WI38 (cell line): ENCODE measurements around the gene CHID1.

ENCODE experiments used
- H3K4me3 ChIP-seq: 2 replicates; pipeline ENCODE4 v1.5.1; 2011; ENCODE audit warnings: low read depth, mild to moderate bottlenecking, control low read depth, low read length
- TF ChIP-seq, protein P1 (sequence below): IDR thresholded peaks from 2 replicates; pipeline ENCODE4 v1.5.1; 2012; ENCODE audit warnings: low read depth, mild to moderate bottlenecking, control low read depth, low read length

Gene CHID1

DNA sequence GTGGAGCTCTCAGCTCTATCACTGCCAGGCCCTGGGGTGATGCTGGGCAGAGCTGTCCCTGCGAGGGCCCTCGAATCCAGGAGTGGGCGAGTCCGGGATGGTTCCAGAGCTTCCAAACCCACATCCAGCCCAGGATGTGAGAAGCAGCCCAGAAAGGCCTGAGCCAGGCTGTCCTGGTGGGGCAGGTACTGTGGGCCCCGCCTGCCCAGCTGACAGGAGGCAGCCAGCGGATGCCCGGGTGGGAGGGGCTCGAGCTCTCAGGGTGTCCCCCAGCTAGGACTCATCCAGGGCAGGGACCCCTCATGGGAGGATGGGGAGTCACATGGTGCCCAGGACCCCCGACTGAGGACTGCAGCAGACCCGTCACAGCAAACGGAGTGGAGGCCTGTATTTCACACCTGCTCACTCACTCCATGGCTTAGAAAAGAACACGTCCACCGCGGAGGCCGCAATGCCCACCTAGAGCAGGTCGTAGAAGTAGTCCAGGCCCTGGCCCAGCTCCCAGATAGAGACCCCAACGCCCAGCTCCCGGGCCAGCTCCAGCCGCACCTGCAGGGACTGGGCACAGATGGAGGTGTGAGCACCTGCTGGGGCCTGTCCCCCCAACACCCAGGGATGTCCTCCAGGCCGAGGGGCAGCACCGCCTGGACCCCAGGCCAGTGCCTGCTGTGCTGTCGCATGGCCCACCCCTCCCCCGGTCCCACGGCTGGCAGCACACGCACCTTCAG, 41.0 kb downstream of the CHID1 start:
- no peak overlapping the region for H3K4me3 ChIP-seq
- TF ChIP-seq, protein P1, sequence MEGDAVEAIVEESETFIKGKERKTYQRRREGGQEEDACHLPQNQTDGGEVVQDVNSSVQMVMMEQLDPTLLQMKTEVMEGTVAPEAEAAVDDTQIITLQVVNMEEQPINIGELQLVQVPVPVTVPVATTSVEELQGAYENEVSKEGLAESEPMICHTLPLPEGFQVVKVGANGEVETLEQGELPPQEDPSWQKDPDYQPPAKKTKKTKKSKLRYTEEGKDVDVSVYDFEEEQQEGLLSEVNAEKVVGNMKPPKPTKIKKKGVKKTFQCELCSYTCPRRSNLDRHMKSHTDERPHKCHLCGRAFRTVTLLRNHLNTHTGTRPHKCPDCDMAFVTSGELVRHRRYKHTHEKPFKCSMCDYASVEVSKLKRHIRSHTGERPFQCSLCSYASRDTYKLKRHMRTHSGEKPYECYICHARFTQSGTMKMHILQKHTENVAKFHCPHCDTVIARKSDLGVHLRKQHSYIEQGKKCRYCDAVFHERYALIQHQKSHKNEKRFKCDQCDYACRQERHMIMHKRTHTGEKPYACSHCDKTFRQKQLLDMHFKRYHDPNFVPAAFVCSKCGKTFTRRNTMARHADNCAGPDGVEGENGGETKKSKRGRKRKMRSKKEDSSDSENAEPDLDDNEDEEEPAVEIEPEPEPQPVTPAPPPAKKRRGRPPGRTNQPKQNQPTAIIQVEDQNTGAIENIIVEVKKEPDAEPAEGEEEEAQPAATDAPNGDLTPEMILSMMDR, result no peak

DNA sequence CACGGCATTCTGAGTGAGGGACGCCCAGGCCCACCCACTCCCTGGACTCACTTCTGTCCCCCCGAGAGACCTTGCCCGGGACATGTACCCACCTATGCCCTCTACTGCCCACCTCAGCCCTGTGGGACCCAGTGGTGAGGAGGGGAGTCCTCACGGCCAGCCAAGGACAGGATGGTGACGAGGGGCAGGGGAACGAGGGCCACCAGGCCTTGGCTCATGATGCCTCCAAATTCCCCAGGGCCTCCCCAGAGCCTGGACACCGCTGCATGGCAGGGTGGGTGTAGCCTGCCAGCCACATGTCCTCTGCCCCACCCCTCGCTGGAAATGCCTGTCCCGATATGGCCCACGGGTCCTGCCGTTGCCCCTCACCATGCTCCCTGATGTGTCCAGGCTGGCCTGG, 41.8 kb downstream of the CHID1 start:
- TF ChIP-seq, protein P1, result no peak

DNA sequence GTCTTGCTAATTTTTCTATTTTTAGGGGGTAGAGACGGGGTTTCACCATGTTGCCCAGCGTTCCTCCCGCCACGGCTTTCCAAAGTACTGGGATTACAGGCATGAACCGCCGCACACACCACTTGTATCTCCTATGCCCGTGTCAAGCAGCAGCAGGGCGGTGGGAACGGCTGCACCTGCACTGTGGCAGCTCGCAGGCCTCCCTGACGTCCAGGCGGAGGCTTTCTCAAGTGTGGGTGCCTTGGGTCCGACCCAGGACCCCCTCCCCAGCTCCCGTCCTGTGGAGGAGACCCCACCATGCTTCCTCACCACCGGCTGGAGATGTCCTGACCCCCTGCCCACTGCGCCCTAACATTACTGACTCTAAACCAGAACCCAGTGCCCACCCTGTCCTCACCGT, 42.2 kb downstream of the CHID1 start:
- H3K4me3 ChIP-seq, result no peak overlapping the region
- TF ChIP-seq, protein P1, result no peak

More for the DNA sequence above, 41.8 kb downstream of the CHID1 start:
- H3K4me3 ChIP-seq, result no peak overlapping the region

DNA sequence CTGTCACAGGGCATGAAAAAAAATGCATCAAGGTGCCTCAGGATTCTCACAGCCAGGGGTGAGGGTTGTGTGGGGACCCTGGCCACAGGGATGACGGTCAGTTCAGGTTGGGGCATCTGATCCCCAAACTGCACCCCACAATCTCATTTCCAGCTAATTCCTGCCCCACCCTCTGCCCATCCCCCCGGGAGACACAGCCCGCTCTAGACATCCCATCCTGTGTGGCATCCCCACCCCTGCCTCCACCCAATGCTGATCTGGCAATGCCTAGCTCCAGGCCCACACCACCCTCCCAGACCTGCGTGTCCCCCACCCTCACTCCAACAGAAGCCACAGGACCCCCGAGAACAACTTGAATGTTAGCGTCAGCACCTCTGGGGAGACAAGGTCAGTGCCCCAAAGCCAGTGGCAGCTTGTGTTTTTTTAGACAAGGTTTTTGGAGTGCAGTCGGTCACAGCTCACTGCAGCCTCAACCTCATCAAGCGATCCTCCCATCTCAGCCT, 42.7 kb downstream of the CHID1 start:
- no peak overlapping the region for H3K4me3 ChIP-seq
- TF ChIP-seq, protein P1, result no peak

DNA sequence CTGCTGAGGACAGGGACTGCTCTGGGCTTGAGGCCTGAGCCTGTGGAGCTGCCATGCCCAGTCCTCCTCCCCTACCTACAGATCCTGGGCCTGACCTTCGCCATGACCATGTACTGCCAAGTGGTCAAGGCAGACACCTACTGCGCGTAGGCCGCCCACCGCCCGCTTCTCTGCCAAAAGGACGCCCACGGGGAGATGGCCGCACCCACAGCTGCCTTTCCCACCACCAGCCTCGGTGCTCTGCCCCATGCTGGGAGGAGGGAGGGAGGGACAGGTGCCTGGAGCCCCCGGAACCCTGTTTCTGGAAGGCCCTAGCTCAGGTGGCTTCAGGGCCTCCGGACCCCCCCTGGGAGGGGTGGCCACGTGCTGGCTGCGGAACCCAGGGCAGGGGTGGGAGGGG, 44.1 kb downstream of the CHID1 start:
- no peak overlapping the region for H3K4me3 ChIP-seq
- TF ChIP-seq, protein P1, result no peak

DNA sequence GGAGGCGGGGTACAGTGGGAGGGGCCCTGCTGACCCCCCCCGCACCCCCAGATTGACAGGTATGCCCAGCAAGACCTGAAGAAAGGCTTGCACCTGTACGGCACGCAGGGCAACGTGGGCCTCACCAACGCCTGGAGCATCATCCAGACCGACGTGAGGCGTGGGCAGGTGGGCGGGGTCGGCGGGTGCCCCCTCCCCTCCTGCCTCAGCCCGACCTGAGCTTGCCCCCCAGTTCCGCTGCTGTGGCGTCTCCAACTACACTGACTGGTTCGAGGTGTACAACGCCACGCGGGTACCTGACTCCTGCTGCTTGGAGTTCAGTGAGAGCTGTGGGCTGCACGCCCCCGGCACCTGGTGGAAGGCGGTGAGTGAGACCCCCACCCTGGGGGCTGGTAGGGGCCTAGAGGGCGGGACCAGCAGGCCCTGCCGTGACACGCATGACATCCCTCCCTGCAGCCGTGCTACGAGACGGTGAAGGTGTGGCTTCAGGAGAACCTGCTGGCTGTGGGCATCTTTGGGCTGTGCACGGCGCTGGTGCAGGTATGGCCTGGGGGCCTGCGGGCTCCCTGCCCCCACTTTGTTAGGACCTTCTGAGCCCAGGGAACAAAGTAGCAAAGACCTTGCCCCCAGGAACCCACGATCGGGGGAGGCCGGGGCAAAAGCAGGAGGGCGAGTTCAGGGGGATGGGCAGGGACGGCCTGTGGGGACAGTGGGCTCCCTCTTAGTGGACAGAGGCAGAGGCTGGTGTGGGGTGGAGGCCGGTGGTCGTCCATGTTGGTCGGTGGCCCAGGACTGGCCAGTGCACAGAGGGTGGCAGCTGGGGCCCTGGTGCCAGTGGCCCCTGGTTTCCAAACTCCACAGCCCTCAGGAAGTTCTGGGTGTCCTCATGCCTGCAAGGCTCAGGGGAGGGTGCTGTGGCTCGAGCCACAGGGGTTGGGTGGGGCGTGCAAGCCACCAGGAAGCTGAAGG, 44.9 kb downstream of the CHID1 start:
- TF ChIP-seq, protein P1, result no peak
- H3K4me3 ChIP-seq, result no peak overlapping the region

DNA sequence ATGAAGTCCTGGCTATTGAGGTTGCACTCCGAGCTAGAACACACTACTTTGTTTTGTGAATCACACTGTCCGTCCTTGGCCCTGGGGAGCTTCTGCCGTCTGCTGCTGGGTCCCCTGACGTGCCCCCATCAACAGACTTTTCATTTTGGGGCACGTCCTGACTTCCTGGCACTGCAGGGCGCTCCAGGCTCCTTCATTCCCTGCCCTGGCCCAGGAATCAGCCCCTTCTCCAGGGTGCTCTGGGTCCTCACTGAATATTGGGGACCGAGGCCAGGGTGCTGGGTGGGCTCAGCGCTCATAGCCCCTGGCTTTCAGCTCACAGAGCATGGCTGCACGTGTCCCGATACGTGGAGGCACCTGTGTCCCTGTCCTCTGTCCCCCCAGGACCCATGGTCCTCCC, 45.7 kb downstream of the CHID1 start:
- TF ChIP-seq, protein P1, result no peak
- no peak overlapping the region for H3K4me3 ChIP-seq
